ENCODE results near the gene CD27.
"Not testable (repeated sequence)": the region's sequence is repeated elsewhere in the genome, so short reads cannot be mapped to it uniquely, and the experiment has no call there.

The CD27 gene

GRCh38 chr12:6468283-6468575 lies 23.5 kb downstream of the CD27 start:
- H3K4me3 ChIP-seq (ENCODE audit: low read depth, low read length), result peak overlapping the region; percentile 86; the same call in 1 of the 2 replicates
- no peak for DNase-seq (ENCODE audit: low read depth)
- no peak for TF ChIP-seq CTCF (IDR thresholded peaks at IDR 0.05; ENCODE audit: low read depth, low read length, missing control alignments)

- TF ChIP-seq CTCF (IDR thresholded peaks at IDR 0.05; ENCODE audit: low read depth, low read length, missing control alignments), result no peak
- peak overlapping the region; percentile 86 for H3K4me3 ChIP-seq (ENCODE audit: low read depth, low read length)
- no peak for DNase-seq (ENCODE audit: low read depth)
Measured at GRCh38 chr12:6469092-6469491, 24.3 kb downstream of the CD27 start.

GRCh38 chr12:6469609-6470374 lies 25.0 kb downstream of the CD27 start:
- no peak for TF ChIP-seq CTCF (IDR thresholded peaks at IDR 0.05; ENCODE audit: low read depth, low read length, missing control alignments)
- DNase-seq (ENCODE audit: low read depth), result no peak
- peak overlapping the region; percentile 86 for H3K4me3 ChIP-seq (ENCODE audit: low read depth, low read length)

- DNase-seq (ENCODE audit: low read depth), result peak; percentile 90
- no peak for TF ChIP-seq CTCF (IDR thresholded peaks at IDR 0.05; ENCODE audit: low read depth, low read length, missing control alignments)
- H3K4me3 ChIP-seq (ENCODE audit: low read depth, low read length), result peak within 1 kb of the TSS; percentile 86
Measured at GRCh38 chr12:6470375-6471163, 25.8 kb downstream of the CD27 start, which contains the start of gene VAMP1. VAMP1 (minus strand) TSS chr12:6470677; CDS start chr12:6470531, 146 bp downstream.

- DNase-seq (ENCODE audit: low read depth), result no peak
- TF ChIP-seq CTCF (IDR thresholded peaks at IDR 0.05; ENCODE audit: low read depth, low read length, missing control alignments), result no peak
- H3K4me3 ChIP-seq (ENCODE audit: low read depth, low read length), result no peak overlapping the region
Measured at GRCh38 chr12:6471989-6472360, 27.2 kb downstream of the CD27 start.

GRCh38 chr12:6472491-6472890 lies 27.7 kb downstream of the CD27 start:
- no peak for TF ChIP-seq CTCF (IDR thresholded peaks at IDR 0.05; ENCODE audit: low read depth, low read length, missing control alignments)
- H3K4me3 ChIP-seq (ENCODE audit: low read depth, low read length), result no peak overlapping the region
- DNase-seq (ENCODE audit: low read depth), result no peak

GRCh38 chr12:6475233-6475975 lies 30.6 kb downstream of the CD27 start:
- DNase-seq (ENCODE audit: low read depth); H3K4me3 ChIP-seq (ENCODE audit: low read depth, low read length): not testable (repeated sequence)

All from GM12864 (cell line).